ENCODE measurements around the gene GATD1.

GATD1 gene

DNA sequence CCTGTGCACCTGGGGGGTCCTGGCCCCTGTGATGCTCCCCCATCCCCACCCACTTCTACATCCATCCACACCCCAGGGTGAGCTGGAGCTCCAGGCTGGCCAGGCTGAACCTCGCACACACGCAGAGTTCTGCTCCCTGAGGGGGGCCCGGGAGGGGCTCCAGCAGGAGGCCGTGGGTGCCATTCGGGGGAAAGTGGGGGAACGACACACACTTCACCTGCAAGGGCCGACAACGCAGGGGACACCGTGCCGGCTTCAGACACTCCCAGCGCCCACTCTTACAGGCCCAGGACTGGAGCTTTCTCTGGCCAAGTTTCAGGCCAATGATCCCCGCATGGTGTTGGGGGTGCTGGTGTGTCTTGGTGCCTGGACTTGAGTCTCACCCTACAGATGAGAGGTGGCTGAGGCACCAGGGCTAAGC is 50.0 kb downstream of the GATD1 start:
- DNase-seq (ENCODE audit: low spot score), result no peak

DNA sequence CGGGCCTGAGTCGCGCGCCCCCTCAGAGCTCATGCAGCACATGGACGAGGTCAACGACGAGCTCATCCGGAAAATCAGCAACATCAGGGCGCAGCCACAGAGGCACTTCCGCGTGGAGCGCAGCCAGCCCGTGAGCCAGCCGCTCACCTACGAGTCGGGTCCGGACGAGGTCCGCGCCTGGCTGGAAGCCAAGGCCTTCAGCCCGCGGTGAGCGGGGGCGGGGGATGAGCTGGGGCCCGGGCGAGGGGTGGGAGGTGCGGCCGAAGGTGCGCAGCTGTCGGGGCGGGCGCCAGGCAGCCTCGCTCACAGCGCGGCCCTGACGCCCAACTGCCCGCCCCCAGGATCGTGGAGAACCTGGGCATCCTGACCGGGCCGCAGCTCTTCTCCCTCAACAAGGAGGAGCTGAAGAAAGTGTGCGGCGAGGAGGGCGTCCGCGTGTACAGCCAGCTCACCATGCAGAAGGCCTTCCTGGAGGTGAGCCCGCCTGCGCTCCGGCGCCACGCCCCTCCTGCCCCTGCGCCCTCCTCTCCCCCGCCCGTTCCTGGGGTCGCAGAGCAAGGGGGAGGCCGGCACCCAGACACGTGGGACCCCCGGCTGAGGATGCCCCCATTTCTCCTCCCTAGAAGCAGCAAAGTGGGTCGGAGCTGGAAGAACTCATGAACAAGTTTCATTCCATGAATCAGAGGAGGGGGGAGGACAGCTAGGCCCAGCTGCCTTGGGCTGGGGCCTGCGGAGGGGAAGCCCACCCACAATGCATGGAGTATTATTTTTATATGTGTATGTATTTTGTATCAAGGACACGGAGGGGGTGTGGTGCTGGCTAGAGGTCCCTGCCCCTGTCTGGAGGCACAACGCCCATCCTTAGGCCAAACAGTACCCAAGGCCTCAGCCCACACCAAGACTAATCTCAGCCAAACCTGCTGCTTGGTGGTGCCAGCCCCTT is 50.7 kb downstream of the GATD1 start:
- DNase-seq (ENCODE audit: low spot score), result peak; percentile 47

DNA sequence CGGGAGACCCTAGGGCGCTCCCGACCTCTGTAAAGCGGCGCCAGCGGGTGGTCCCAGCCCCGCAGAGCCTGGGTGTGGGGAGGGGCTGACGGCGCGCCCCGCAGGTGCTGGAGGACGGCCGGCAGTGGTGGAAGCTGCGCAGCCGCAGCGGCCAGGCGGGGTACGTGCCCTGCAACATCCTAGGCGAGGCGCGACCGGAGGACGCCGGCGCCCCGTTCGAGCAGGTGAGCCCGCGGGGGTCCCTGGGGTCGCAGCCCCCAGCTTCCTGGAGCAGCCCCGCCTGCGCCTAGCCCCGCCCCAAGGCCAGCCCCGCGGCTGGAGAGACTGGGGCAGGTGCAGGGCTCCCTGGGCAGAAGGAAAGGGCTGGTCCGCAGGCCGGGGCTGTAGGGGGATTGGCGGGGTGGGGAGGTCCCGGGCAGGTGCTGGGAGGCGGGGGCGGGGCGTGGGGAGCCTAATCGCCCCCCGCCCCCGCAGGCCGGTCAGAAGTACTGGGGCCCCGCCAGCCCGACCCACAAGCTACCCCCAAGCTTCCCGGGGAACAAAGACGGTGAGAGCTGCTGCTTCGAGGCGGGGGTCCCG is 51.6 kb downstream of the GATD1 start:
- no peak for DNase-seq (ENCODE audit: low spot score)

DNA sequence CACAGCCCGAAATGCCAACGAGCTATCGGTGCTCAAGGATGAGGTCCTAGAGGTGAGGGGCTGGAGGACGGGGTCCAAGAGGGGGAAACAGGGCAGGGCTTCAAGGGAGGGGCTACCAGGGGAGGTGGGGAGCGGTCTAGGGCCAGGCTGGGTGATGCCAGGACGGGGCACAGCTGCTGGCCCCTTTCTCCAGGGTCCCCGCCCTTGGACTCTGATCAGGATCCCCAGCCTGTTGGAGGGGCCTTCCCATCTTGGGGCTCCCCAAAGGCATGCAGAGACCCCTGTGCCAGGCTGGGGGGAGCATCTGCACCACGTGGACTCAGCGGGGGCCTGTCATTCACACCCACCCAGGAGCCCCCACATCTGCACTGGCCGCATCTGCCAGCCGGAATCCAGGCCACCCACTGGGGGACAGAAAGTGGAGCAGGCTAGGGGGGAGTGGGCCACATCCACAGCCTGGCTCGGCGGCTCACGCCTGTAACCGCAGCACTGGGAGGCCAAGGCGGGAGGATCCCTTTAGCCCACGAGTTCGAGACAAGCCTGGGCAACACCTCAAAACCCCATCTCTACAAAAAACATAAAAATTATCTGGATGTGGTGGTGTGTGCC is 52.4 kb downstream of the GATD1 start:
- no peak for DNase-seq (ENCODE audit: low spot score)

DNA sequence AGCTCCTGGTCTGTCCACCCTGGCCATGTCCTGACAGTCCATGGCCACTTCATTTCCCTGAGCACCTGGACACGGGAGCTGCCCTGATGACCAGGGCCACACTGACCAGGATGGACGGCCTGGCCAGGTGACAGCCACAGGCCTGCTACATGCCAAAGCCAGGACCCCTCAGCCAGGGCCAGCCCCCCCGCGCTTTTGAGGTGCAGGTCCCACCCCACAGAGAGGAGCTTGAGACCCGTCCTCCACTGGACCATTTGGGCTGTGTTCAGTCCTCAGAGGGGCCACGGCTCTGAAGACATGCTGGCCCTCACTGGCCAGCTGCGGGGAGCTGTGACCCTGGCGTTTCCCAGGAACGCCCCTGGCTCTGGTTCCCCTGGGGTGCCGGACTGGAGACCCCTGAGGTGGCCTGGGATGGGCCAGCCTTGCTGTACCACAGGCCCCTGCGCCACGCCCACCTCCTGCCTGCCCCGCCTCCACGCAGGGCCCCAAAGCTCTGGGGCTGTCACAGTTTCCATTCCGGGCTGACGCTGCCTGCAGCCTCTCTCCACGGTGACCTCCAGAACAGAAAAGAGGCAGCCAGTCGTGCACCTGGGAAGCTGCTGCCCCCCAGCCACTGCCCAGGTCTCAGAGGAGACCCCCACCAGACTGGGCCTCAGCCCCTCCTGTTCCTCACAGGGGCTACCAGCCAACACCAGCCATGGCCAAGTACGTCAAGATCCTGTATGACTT is 53.1 kb downstream of the GATD1 start:
- DNase-seq (ENCODE audit: low spot score), result no peak

DNA sequence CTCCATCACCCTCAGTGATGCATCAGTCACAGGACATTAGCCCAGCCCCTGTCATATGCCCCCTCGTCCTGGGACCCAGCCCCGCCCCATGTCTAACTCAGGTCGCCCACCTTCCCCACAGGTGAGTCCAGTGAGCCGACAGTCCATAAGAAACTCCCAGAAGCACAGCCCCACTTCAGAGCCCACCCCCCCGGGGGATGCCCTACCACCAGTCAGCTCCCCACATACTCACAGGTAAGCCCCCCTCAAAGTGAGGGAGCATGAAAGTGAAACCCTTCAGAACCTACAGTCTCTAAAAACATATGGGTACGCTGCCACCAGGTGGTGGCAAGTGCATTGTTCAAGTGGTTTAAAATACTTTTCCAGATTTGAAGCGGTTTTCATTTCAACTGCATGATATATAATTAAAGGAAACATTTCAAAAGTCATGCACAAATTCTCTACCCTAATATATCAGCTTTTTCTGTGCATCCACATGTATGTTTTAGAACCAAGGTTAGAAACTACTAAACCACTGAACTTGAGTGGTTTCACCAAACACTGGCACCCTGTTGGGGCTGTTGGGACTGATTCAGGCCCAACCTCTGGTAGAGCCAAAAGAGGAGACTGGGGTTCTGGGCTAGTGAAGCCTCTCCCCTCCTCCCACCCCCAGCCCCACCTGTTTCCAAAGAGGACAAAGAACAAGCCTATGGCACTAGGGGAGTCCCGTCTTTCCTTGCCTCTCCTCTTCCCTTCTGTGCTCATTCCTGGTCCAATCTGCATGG is 54.0 kb downstream of the GATD1 start:
- peak; percentile 70 for DNase-seq (ENCODE audit: low spot score)

DNA sequence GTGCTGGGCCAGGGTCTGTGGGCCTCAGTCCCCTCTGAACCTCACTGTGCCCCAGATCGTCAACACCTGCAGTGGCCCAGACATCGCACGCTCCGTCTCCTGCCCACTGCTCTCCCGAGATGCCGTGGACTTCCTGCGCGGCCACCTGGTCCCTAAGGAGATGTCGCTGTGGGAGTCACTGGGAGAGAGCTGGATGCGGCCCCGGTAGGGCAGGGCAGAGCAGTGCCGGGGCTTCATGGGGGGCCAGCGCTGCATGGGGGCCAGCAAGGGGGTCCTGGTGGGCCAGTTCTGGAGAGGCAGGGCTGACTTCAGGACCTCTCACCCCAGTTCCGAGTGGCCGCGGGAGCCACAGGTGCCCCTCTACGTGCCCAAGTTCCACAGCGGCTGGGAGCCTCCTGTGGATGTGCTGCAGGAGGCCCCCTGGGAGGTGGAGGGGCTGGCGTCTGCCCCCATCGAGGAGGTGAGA is 54.9 kb downstream of the GATD1 start:
- DNase-seq (ENCODE audit: low spot score), result no peak

DNA sequence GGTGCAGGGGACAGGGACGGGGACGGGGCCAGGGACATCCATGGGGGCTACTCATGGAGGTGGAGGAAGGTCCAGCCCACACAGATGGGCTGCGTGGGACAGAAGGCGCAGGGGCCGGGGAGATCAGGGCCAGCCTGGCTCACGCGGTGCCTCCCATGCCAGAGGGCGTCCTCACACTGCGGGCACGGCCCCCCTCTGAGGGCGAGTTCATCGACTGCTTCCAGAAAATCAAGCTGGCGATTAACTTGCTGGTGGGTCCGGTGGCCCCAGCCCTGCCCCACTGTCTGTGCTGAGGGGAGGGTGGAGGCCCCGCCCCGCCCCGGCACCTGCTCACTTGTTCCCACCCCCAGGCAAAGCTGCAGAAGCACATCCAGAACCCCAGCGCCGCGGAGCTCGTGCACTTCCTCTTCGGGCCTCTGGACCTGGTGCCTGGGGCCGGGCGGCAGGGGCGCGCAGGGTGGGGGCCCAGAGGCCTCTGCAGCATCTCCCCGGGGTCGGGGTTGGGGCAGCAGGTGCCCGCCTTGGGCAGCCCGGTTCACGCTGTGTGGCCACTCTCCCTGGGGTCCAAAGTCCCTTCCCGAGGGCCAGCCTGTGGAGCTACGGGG is 55.4 kb downstream of the GATD1 start:
- DNase-seq (ENCODE audit: low spot score), result peak; percentile 48

DNA sequence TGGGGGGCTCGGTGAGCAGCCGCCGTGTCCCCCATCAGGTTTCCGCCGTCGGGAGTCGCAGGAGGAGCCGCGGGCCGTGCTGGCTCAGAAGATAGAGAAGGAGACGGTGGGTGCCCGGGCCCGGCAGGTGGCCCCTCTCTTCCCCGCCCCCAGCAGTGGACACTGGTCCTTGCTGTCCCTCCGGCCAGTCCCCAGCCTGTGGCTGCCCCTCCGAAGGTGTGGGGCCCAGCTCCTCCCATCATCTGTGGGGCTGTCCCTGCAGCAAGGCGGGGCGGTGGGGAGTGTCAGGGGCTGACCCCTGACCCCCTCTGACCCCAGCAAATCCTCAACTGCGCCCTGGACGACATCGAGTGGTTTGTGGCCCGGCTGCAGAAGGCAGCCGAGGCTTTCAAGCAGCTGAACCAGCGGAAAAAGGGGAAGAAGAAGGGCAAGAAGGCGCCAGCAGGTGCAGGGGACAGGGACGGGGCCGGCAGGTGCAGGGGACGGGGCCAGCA is 56.0 kb downstream of the GATD1 start:
- no peak for DNase-seq (ENCODE audit: low spot score)

DNA sequence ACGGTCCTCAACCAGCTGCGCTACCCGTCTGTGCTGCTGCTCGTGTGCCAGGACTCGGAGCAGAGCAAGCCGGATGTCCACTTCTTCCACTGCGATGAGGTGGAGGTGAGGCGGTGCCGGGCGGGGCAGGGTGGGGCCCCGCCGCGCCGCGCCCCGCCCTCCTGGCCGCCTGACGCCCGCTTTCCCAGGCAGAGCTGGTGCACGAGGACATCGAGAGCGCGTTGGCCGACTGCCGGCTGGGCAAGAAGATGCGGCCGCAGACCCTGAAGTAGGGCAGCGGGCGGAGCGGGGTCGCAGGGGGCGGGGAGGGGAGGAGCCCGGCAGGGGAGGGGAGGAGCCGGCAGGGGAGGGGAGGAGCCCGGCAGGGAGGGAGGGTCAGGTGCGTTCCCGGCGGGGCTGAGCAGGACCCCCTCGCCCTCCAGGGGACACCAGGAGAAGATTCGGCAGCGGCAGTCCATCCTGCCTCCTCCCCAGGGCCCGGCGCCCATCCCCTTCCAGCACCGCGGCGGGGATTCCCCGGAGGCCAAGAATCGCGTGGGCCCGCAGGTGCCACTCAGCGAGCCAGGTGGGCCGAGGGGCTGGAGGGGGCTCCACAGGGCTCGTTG is 56.5 kb downstream of the GATD1 start:
- DNase-seq (ENCODE audit: low spot score), result no peak

DNA sequence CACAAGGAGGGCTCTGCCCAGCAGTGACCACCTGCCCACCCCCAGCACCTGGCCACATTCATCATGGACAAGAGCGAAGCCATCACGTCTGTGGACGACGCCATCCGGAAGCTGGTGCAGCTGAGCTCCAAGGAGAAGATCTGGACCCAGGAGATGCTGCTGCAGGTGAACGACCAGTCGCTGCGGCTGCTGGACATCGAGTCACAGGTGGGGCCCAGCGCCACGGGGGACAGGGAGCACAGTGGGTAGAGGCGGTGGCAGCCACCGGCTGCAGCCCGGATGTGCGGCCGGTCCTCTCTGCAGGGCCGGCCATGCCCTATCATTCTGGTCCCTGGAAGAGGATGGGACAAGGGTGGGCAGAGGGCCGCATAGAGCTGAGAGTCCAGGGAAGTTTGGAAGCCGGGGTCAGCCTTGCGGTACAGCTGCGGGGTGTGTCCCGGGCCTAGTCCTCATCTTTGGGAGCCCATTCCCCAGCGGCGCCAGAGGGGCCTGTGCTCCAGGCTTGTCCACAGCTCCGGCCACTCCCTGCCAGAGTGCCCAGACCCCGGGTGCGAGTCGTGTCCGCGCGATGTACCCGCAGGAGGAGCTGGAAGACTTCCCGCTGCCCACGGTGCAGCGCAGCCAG is 57.2 kb downstream of the GATD1 start:
- DNase-seq (ENCODE audit: low spot score), result no peak

DNA sequence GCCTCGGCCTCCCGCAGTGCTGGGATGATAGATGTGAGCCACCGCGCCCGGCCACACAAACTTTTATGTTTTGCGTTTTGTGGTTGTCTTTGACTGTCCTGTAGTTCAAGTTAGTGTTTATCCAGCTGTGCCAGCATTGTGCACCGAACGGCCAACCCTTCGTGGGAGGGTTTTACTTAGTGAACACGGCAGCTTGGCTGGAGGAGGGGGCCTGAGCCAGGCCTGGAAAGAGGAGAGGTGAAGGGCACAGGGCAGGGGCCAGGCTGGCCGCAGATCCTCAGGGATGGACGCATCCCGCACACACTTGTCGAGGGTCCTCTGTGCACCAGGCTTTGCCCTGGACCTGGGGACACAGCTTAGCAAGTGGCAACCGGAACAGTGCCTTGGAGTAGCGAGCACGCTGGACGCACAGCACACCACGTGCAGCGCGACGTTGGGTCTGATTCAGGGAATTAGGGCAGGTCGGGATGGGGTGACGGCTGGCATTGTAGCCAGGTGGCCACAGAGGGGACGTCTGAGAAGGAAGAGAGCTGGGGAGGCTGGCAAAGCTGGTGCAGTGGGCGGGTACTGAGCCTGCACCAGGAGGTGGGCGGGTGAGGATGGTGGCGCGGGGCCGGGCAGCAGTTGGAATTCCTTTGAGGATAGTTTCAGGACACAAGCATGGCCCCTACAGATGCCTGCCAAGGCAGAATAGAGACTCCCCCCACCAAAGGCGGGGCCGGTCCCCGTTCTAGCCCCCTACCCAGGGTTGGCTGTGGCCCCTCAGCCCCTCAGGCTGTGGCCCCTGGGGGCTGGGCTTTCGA is 57.9 kb downstream of the GATD1 start:
- DNase-seq (ENCODE audit: low spot score), result no peak

Data from CD4-positive, alpha-beta T cell treated with Interleukin-15 for 4 hours (primary cell).